Chondrocyte (in vitro differentiated cells): ENCODE results near the gene RFX3. TPM values are rescaled to one million over a fixed set of nuclear protein-coding genes. Genes with fewer than 3 reads are reported as not detected.

ENCODE experiments used
- DNase-seq: peaks from one replicate; pipeline ENCODE4 v3.0.0; 2021; ENCODE audit warnings: mixed read lengths, low spot score
- H3K27ac Mint-ChIP-seq: one replicate; pipeline ENCODE4 v1.8.0; 2021; ENCODE audit warnings: mild to moderate bottlenecking, moderate library complexity, mixed read lengths; ENCODE audit not compliant: unreplicated experiment
- H3K27me3 Mint-ChIP-seq: 2 replicates; pipeline ENCODE4 v1.8.0; 2021; ENCODE audit warnings: low read depth, mixed read lengths
- H3K36me3 Mint-ChIP-seq: 2 replicates; pipeline ENCODE4 v1.8.0; 2021; ENCODE audit warnings: low read depth, mixed read lengths
- H3K4me1 Mint-ChIP-seq: 2 replicates; pipeline ENCODE4 v1.8.0; 2021; ENCODE audit warnings: low read depth, mild to moderate bottlenecking, mixed read lengths
- H3K4me3 Mint-ChIP-seq: one replicate; pipeline ENCODE4 v1.8.0; 2021; ENCODE audit warnings: mild to moderate bottlenecking, moderate library complexity, mixed read lengths; ENCODE audit not compliant: unreplicated experiment
- H3K9me3 Mint-ChIP-seq: 2 replicates; pipeline ENCODE4 v1.8.0; 2021; ENCODE audit warnings: low read depth, mixed read lengths
- long read RNA-seq: library from polyadenylated mRNA; stranded (forward); transcript quantifications from one replicate; pipeline ENCODE4 v2.0.0, GENCODE V29; 2021
- total RNA-seq: library from RNA; stranded (reverse); gene quantifications from 3 replicates; pipeline ENCODE4 v1.2.1, GENCODE V29; 2021
- TF ChIP-seq, protein P1 (sequence below): fragments of 200-600 bp; sonication (generic); IDR thresholded peaks from 2 replicates; pipeline ENCODE4 v1.5.0; 2021; ENCODE audit warnings: antibody characterized with exemption, mild to moderate bottlenecking, moderate library complexity

RFX3 gene
- total RNA-seq, result 4.0 to 10.6 TPM (median 4.1 TPM) in 3 replicates
- long read RNA-seq, partial matches to known transcripts, result 2 of 2 reads
- long read RNA-seq, other reads (novel, unspliced or antisense), result 0 of 2 reads

DNA sequence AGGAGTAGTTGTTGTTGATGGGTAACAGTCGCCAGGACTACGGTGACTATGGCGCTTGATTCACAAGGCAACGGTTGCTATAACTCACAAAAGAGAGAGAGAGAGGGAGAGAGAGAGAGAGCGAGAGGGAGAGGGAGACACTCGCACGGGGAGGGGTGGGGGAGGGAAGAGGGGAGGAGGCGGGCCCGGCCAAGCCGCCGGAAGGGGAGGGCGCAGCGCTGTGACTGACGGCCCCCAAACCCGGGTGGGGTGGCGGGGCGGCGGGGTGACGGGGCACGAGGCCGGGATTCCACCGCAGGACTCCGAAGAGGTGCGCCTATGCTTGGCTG, at the start of gene RFX3:
TSS of gene RFX3 (minus strand) at position 166 of the 329 bp plus-strand sequence. CDS start 130,413 bp downstream, outside the sequence.
- peak; percentile 96 for DNase-seq
- H3K27ac Mint-ChIP-seq, result peak within 1 kb of the TSS; percentile 100
- H3K4me3 Mint-ChIP-seq, result peak within 1 kb of the TSS; percentile 90
- TF ChIP-seq, protein P1, sequence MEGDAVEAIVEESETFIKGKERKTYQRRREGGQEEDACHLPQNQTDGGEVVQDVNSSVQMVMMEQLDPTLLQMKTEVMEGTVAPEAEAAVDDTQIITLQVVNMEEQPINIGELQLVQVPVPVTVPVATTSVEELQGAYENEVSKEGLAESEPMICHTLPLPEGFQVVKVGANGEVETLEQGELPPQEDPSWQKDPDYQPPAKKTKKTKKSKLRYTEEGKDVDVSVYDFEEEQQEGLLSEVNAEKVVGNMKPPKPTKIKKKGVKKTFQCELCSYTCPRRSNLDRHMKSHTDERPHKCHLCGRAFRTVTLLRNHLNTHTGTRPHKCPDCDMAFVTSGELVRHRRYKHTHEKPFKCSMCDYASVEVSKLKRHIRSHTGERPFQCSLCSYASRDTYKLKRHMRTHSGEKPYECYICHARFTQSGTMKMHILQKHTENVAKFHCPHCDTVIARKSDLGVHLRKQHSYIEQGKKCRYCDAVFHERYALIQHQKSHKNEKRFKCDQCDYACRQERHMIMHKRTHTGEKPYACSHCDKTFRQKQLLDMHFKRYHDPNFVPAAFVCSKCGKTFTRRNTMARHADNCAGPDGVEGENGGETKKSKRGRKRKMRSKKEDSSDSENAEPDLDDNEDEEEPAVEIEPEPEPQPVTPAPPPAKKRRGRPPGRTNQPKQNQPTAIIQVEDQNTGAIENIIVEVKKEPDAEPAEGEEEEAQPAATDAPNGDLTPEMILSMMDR, result no peak
- peaks cover 37% of the 10 kb centered on the region for H3K4me1 Mint-ChIP-seq
- H3K27me3 Mint-ChIP-seq, result no peaks in the 10 kb centered on the region
- no peaks in the 10 kb centered on the region for H3K36me3 Mint-ChIP-seq
- no peaks in the 10 kb centered on the region for H3K9me3 Mint-ChIP-seq

DNA sequence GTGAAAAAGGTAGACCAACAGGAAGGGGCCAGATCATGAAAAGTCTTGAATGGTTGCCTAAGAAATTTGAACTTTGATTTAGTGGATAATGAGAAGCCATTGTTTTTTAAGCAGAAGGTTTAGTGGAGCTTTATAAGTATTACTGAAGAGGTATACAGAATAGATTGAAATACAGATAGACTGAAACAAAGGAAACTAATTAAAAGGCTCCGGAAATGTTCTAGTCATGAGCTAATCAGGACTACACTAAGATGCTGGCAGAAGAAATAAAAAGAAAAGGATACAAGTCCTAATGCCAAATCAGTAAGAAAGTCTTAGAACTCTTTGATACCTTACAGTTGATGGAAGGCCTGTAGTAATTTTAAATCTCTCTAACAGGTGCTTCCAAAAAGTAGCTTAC, 45.7 kb upstream of the RFX3 start:
- Mint-ChIP-seq H3K9me3 (peaks cover 7% of the 10 kb centered on the region), H3K27me3 (no peaks in the 10 kb centered on the region), H3K4me1 (no peaks in the 10 kb centered on the region), H3K36me3 (peaks cover 2% of the 10 kb centered on the region), H3K4me3 (no peak overlapping the region), H3K27ac (no peak overlapping the region)
- TF ChIP-seq, protein P1, result no peak
- no peak for DNase-seq

DNA sequence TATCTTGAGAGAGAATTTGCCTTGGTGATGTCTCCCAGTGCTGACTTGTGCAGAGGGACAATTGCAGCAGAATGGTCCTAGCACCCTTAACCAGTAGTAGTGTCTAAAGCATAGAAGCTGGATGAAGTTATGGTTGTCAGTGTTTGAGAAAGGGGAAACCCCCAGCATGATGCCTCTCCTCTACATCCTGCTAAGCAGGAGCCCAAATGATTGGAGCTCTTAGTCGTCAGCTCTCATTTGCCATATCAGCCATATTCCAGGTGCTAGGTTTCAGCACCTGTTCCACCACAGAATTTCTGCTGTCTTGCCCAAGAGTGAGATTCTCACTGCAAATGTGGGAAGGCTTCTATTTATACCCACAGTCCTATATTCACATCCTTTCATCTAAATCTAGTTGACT, 43.7 kb upstream of the RFX3 start:
- Mint-ChIP-seq H3K4me3 (no peak overlapping the region), H3K9me3 (peaks cover 7% of the 10 kb centered on the region), H3K4me1 (no peaks in the 10 kb centered on the region), H3K27me3 (no peaks in the 10 kb centered on the region), H3K27ac (no peak overlapping the region), H3K36me3 (peaks cover 2% of the 10 kb centered on the region)
- DNase-seq, result no peak
- TF ChIP-seq, protein P1, result no peak

DNA sequence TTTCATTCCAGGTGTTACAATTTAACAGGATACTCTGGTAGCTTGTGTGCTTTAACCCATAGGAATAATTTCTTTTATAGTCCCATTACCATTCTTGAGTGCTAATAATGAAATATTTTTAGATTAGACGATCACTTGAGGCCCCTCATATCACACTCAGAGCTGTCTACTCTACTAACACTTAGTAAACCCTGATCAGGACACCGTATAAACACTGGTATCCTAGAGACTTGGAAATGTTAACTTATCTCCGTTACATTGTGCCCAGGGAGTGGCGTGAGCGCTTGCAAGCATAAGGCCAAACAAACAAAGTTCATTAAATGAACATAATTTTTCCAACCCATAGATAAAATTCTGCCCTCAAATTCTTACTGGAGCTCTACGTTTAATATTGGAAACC, 42.2 kb upstream of the RFX3 start:
- DNase-seq, result no peak
- Mint-ChIP-seq H3K36me3 (peaks cover 2% of the 10 kb centered on the region), H3K4me3 (no peak overlapping the region), H3K4me1 (no peaks in the 10 kb centered on the region), H3K9me3 (peaks cover 7% of the 10 kb centered on the region), H3K27ac (no peak overlapping the region), H3K27me3 (no peaks in the 10 kb centered on the region)
- TF ChIP-seq, protein P1, result no peak

DNA sequence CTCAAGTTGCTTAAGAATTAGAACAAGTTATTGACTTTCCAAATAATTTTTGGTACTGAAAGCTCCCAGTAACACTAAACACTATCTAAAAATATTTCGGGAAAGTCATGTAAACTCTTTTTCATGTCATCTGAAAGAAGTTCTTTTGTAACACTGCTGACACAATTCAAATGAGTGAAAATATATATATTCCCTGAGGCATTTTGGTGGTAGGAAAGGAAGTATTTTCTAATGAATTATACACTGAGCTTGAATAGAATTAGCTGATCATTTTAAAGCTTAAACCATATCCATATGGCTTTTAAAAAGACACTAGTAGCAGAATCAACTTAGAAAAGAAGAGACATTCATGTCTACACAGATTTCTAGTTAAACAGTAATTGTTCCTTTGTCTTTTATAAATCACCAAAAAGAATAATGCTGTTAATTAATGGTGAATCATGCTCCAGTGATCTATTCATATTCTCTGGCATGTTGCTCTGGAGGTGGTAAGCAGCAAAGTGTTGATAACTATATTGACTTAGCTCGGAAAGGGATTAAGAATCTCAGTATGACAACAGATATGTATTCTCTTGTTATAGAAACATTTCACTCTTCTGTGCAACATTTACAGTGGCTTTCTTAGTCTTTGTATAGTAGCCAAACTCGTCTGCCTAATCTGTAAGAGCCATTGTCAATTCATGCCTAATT, 27.4 kb upstream of the RFX3 start:
- no peaks in the 10 kb centered on the region for H3K4me1 Mint-ChIP-seq
- peaks cover 10% of the 10 kb centered on the region for H3K36me3 Mint-ChIP-seq
- no peaks in the 10 kb centered on the region for H3K27me3 Mint-ChIP-seq
- peaks cover 4% of the 10 kb centered on the region for H3K9me3 Mint-ChIP-seq
- H3K4me3 Mint-ChIP-seq, result no peak overlapping the region
- TF ChIP-seq, protein P1, result no peak
- no peak for DNase-seq
- no peak overlapping the region for H3K27ac Mint-ChIP-seq
